Epithelial cell of proximal tubule (primary cell): ENCODE data around the gene FAM217A. TPM values are rescaled to one million over a fixed set of nuclear protein-coding genes. Genes with fewer than 3 reads are reported as not detected.
A peak's percentile ranks its signal among the peaks of the same experiment; 100 is the strongest.

Experiments
- DNase-seq: peaks from one replicate; pipeline ENCODE4 v3.0.0-alpha.2; 2011; ENCODE audit warnings: low read depth
- H3K4me3 ChIP-seq: 2 replicates; pipeline ENCODE4 v1.5.1; 2011; ENCODE audit warnings: low read depth, mild to moderate bottlenecking, low read length
- CTCF ChIP-seq: conservative IDR thresholded peaks from 2 replicates; pipeline ENCODE4 v1.5.1; 2012; ENCODE audit warnings: low read depth, mild to moderate bottlenecking, low read length
- total RNA-seq: library from RNA; depleted of rRNA; stranded (reverse); fragments of >200 nt; gene quantifications from 2 replicates; pipeline ENCODE4 v1.2.3, GENCODE V29; 2015

The FAM217A gene
- total RNA-seq, 1 donor from 2014 or later: not detected

- no peak overlapping the region for H3K4me3 ChIP-seq
- peak; percentile 47 for DNase-seq
- TF ChIP-seq CTCF: no peak
These were observed 11.3 kb downstream of the FAM217A start for GRCh38 chr6:4067673-4068072.

- H3K4me3 ChIP-seq: no peak overlapping the region
- TF ChIP-seq CTCF: no peak
- DNase-seq: no peak
These were observed 12.7 kb downstream of the FAM217A start for GRCh38 chr6:4066029-4066755.

DNA sequence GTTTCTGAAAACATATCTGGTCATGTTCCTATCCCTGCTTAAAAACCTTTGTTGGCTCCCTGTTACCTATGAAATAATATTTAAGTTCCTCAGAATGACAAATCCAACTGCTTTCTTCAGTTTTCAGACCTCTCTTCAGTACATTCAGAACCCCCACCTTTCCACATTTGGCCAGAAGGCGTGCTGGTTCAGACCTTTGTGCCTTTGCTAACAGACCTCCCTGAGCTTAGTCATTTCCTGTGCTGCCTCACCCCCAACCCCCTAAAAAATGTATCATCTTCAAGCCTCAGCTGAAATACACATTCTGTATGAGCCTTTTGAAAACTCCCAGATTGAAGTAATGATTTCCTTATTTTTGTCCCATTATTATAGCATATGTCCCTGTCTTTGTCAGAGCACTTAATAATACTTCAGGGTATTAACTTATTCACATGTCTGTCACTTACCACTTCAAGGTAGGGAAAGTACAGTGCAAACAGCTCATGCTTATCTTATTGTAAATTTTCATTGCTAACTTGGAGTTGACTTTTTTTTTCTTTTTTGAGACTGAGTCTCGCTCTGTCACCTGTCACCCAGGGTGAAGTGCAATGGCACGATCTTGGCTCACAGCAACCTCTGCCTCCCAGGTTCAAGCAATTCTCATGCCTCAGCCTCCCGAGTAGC lies 19.7 kb downstream of the FAM217A start:
- no peak overlapping the region for H3K4me3 ChIP-seq
- DNase-seq: no peak
- peak; percentile 32 for TF ChIP-seq CTCF

DNA sequence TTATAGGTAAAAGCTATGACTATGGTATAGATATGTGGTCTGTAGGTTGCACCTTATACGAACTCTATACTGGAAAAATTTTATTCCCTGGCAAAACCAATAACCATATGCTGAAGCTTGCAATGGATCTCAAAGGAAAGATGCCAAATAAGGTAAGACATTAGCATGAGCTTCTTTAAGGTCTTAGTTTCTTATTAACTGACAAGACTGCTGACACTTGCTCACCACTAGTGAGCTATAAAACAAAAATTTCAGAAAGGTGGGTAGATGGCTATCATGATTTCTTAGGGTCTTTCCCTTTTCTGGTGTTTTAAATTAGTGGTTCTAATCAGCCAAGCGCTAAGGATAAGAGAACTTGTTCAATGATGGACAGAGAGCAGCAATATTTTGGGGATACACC lies 21.9 kb downstream of the FAM217A start:
- H3K4me3 ChIP-seq: no peak overlapping the region
- DNase-seq: no peak
- no peak for TF ChIP-seq CTCF

DNA sequence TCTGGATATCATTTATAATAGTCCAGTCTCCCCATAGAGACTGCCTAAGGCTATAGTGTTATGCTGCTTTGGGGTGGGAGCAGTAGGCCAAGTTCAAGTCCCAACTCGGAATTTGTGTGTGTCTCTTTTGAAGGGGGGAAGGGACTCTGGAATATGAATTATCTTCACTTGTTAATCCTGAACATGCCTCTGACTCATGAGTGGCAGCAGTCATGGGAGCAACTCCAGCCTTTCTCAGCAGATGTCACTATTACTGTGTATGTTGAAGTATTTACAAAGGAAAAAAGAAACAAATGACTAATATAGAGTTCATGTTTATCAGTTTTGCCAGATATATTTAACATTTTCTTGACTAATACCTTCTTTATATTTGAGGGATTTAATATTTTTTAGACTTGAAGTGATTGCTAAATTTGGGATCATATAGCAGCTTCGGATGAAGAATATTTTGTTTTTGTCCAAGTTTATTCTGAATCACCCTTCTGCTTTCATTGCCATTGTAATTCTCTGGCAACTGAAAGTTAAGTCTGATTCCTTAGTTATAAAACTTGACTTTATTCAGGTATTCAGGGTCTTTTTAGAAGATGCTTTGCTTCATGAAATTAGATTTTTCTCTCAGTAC lies 23.4 kb downstream of the FAM217A start:
- TF ChIP-seq CTCF: peak; percentile 70
- DNase-seq: no peak
- H3K4me3 ChIP-seq: no peak overlapping the region

DNA sequence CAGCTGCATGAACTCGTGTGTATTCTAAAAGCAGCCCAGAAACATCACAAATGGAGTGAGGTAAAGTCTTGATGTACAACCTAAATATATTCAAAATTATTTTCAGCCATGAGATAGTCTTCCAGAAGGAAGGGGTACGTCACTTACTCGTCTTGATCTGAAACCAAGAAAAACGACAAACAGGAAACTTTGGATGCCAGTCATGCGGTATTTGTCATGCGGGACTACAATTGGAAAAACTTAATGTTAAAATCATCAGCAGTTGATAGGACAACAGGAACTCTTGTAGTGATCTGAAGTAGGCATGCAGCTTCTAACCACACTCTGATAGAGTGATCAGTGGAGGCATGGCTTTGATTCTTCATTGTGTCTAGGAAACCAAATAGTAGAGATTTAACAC lies 29.7 kb downstream of the FAM217A start:
- no peak overlapping the region for H3K4me3 ChIP-seq
- no peak for TF ChIP-seq CTCF
- no peak for DNase-seq
